ENCODE data around the gene NEAT1.

GRCh38 chr11:65473278-65473860 is 50.8 kb downstream of the NEAT1 start:
- TF ChIP-seq POLR2A (IDR thresholded peaks at IDR 0.05; ENCODE audit: low read depth) = no peak
- TF ChIP-seq CTCF (IDR thresholded peaks at IDR 0.05) = no peak
- TF ChIP-seq POLR2AphosphoS5 (IDR thresholded peaks at IDR 0.05) = no peak
- no peak for TF ChIP-seq EP300 (IDR thresholded peaks at IDR 0.05)

Measured in esophagus muscularis mucosa (tissue), 4 donors.